GM19023 (cell line): Measurements from ENCODE around the gene DMPK.
"Not testable (repeated sequence)": the region's sequence is repeated elsewhere in the genome, so short reads cannot be mapped to it uniquely, and the experiment has no call there.

ENCODE experiments used
- ATAC-seq: cut with Tn5 transposase; IDR thresholded peaks from one replicate; pipeline ENCODE4 v1.9.1; 2021; ENCODE audit warnings: mild to moderate bottlenecking, moderate library complexity; ENCODE audit not compliant: unreplicated experiment

DMPK gene

DNA sequence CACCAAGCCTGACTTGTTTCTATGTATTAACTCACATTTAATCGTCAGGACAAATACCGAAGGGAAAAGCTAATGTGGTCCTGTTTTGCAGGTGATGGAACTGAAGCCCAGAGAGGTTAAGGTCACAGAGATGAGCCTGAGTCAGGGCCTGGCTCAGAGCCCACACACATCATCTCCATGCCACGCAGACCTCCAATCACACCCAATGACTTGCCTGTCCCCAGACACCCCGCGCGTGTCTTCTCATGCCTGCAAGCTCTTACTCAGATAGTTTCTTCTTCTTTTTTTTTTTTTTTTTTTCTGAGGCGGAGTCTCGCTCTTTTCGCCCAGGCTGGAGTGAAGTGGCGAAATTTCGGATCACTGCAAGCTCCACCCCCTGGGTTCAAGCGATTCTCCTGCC, 29.7 kb downstream of the DMPK start:
- no peak for ATAC-seq

DNA sequence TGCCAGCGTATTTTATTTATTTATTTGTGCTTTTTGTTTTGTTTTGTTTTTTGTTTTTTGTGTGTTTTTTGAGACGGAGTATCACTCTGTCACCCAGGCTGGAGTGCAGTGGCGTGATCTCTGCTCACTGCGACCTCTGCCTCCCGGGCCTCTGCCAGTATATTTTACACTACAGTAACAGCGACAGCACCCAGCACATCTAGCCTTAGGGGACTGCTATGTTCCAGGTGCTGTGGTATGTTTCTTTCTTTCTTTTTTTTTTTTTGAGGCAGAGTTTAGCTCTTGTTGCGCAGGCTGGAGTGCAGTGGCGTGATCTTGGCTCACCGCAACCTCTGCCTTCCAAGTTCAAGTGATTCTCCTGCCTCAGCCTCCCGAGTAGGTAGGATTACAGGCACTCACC, 30.8 kb downstream of the DMPK start:
- not testable (repeated sequence) for ATAC-seq

DNA sequence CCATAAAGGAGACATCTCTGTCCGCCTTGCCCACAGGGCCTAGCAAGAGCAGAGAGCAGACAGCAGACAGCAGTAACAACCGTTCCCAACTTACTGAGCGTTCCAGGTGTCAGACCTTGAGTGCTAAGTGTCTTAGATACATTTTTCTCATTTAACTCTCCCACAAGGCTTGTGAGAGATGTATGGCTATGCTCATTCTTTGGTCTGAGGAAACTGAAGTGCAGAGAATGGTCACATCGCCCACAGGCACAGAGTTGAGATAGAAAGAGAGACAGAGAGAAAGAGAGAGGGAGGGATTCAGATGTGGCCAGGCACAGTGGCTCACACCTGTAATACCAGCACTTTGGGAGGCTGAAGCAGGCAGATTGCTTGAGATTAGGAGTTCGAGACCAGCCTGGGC, 34.8 kb downstream of the DMPK start:
- no peak for ATAC-seq

DNA sequence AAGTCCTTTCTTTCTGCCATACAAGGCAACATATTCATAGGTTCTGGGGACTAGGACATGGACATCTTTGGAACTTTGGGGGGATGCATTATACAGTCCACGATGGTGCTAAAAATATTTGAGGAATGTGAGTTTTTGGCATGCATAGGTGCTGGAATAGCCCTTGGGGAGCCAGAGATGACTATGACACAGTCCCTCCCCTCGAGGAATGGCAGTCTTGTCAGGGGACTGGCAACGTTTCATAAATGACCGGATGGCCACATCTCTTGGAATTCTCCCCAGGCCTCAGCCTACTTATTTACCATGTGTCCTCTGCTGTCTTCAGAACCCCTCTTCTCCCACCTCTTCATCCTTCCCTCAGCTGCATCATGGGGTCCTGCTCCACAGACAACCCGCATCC, 35.4 kb downstream of the DMPK start:
- ATAC-seq, result no peak

DNA sequence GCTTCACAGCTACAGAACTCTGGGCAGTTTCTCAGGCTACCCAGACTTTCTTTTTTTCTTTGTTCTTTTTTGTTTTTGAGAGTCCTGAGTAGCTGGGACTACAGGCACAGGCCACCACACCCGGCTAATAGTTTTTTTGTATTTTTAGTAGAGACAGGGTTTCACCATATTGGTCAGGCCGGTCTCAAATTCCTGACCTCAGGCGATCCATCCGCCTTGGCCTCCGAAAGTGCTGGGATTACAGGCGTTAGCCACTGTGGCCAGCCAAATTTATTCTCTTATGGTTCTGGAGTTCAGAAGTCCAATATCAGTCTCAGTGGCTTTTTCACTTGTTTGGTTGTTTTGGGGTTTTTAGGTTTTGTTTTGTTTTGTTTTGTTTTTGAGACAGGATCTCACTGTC, 36.7 kb downstream of the DMPK start:
- ATAC-seq, result no peak

DNA sequence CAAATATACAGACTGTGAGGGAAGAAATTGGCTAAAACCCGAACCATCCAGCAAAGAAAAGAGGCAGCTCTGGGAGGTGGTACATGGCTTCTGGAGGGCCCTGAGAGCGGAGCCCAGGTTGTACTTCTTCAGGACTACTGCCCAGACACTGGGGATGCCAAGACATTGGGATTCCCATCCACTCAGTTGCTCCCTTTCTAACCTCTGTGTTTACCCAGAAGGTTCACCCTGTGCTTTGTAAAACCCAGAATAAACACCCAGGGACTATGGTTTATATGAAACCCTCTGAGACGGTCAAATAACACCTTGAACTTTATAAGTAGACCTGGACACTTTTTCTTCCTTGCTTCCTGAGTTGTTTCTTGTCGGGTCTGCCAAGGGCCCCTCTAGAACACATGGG, 39.3 kb downstream of the DMPK start:
- no peak for ATAC-seq

DNA sequence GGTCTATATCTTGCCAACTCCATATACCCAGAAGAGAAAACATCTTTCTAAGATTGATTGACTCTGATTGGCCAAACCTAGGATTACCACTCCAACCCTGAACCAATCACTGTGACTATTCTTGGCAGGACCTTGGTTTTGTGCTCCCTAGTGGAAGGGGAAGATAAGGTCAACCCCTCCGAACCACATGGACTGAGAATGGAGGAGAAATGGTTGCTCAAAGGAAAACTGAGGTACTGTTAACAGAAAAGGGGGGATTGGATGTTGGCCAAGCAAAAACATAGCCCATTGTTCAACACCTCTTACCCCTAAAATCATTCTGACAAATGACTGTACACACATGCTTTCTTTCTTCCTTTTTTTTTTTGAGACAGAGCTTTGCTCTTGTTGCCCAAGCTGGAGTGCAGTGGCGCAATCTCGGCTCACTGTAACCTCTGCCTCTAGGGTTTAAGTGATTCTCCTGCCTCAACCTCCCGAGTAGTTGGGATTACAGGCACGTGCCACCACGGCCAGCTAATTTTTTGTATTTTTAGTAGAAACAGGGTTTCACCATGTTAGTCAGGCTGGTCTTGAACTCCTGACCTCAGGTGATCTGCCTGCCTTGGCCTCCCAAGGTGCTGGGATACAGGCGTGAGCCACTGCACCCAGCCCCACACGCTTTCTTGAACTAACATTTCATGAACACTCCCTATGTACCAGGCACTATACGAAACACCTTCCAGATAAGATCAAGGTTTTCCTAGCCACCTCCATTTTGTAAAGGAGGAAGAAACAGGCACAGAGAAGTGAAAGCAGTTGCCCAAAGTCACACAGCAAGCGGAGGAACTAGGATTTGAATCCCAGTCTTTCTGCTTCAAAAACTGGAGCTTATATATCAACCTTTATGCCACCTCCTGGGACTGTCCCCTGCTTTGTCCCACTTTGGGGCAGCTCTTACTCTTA, 42.5 kb downstream of the DMPK start:
- ATAC-seq, result no peak

DNA sequence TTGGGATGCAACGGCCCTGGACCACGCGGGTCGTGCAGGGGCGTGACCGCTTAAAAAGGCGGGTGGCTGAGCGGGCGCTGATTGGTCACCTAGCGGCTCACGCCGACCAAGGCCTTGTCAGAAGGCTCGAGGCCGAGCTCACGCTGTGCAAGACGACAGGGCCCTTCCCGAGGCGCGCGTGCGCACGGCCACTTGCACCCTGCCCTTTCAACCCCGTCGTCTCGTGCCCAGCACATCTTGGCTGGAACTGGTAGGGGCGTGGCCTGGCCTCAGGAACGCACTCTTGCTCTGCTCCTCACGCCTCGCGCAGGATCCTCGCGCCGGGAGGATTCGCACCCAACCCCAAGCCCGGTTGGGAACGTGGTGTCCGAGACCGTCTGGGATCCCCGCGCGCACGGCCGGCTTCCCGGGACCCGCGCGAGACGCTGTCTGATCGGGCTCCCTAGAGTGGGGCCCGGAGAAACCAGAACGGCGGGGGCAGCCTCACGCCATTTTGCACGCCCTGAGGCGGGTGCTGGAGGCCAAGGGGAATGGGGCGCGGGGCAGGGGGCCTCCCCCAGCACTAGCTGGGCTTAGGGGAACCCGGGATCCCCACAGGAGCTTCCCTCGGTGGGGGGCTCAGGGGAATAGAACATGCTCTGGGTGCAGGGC, 49.0 kb downstream of the DMPK start, which contains the start of gene MEIOSIN:
MEIOSIN (plus strand) TSS at position 280 of the 651 bp plus-strand sequence. CDS start 1,938 bp downstream, outside the sequence.
- ATAC-seq, result no peak

DNA sequence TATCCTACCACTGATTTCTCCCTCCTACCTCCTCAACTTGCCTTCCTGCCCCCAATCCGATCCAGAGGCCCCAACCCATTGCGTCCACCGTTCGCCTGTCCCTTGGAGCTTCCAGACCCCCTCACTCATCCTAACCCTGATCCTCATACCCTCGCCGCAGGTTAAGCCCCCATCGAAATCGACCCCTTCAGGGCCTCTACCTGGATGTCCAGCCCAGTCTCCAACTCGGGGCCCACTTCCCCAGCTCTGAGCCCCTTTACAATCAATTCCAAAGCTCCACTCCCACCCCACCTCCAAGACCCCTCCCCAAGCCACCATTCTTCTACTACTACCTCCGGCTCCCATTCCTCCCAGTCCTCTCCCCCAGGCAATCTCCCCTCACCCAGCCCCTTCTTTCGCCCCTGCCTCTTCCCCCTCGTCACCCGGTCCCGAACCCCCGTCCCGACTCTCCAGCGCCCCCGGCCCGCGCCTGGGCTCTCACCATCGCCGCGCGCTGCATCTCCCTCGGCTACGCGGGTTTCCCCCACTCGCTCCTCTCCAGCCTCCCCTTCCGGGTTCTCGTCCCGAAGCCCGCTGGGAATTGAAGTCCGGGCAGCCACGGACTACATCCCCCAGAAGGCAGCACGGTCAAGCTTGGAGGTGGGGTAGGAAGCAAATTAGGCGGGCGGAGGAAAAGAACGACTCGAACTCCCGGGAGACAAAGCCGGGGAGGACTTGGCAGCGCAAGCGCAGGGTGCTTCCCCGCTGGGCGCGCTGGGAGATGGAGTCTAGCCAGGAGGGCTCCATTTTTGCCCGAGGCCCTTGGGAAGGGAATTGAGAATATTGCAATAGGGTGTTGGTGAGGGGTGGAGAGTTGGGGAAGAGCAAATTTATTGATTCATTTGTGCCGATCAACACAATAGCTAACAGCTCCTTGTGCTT, 51.7 kb downstream of the DMPK start, which contains the start of gene FBXO46:
FBXO46 (minus strand) TSS at position 529 of the 921 bp plus-strand sequence. CDS start 17,401 bp downstream, outside the sequence.
- peak; percentile 84 for ATAC-seq

DNA sequence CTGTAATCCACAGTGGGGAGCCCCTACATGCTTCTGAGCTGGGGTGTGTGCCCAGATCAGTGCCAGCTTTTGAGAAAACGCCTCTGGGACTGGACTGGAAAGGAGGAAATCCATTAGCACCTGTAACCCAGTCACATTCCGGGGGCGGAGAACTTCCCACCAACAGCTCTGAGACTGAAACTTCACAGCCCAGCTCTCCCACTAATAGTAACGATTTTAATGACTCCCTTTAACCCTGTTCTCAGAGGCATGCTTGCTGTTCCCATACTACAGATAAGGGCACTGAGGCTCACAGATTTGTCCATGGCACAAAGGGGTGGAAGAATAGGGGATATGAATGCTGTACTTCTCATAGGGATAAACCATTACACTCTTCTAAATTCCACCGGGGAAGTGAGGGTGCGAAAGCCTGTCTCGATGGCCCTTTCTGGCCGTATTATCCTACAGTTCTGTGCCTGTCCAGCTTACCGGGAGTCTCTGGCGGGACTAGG, 52.4 kb downstream of the DMPK start:
- no peak for ATAC-seq

DNA sequence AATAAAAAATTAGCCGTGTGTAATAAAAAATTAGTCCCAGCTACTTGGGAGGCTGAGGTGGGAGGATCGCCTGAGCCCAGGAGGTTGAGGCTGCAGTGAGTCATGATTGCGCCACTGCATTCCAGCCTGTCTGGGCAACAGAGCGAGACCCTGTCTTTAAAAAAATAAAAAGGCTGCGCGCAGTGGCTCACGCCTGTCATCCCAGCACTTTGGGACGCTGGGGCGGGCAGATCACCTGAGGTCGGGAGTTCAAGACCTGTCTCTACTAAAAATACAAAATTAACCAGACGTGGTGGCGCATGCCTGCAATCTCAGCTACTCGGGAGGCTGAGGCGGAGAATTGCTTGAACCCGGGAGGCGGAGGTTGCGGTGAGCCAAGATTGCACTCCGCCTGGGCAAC, 53.6 kb downstream of the DMPK start:
- ATAC-seq, result not testable (repeated sequence)

DNA sequence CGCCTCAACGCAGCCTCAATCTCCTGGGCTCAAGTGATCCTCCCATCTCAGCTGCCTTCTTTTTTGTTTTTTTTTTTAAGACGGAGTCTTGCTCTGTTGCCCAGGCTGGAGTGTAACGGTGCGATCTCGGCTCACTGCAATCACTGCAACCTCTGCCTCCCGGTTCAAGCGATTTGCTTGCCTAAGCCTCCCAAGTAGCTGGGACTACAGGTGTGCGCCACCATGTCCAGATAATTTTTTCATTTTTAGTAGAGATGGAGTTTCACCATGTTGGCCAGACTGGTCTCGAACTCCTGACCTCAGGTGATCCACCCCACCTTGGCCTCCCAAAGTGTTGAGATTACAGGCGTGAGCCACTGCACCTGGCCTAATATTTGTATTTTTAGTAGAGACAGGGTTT, 62.2 kb downstream of the DMPK start:
- not testable (repeated sequence) for ATAC-seq
